ENCODE measurements around the gene UROS.

Gene UROS

DNA sequence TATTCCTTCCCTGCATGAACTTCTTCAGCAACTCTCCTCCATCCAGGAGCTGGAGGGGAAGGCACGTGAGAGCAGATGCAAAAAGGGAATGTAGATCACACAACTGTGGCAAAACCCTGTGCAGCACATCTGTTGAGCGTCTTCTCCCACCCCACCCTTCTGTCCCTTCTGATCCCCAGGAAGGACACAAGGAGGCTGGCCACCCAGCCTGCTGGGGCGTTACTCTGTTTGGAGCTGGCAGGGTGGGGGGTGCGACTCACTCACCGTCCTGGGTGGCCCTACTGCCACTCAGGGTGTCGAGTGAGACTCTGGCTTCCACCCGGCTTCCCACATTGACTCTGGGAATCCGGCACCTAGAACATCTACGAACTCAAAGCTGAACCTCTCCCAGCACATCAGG, 37.3 kb downstream of the UROS start:
- no peak for FAIRE-seq

DNA sequence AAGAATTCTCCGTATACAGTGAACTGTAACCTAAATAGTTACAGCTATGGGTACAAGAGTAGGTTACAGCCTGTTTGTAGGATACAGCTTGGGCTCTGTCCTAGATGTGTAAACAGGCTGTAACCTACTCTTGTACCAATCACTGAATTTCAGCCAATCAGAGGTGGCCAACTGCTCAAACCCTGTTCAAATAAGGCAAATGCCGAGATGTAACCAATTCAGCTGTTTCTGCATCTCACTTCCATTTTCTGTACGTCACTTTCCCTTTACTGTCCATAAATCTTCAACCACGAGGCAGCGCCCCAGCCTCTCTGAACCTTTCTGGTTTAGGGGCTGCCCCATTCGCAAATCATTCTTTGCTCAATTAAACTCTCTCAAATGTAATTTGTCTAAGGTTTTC, 39.1 kb downstream of the UROS start:
- FAIRE-seq, result no peak

DNA sequence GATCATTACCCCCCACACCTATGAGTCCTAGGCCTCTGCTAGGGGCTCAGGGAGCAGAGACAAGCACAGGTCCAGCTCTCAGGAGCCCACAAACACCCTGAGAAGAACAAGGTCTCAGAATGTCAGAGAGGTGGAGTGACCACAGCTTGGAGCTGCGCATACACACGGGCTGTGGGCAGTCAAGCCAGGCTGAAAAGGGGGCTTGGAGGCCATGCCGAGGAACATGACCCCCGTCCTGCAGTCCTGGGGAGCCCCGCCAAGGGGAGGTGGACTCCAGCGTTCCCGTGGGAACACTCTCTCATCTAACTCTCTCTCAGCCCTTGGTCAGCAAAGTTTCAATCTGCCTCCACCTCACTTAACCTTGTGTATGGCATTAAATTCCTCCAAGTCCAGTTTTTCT, 39.6 kb downstream of the UROS start:
- FAIRE-seq, result no peak

DNA sequence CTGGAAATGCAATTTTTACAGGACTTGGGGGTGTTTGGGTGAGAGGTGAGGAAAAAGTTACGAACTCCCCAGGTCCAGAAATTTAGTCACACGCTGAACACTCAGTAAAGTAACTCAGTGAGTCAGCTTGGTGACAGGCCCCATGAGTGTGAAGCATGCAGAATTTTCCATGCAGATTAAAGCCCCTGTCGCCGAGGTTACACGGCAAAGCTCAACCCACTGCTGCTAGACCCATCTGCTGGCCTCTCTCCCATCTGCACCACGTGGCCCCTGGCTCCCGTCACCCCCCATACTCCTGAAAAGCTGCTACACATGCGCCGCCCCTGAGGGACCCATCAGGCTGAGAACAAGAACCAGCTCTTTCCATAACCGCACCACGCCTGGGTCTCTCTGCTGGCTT, 40.4 kb downstream of the UROS start:
- FAIRE-seq, result no peak

DNA sequence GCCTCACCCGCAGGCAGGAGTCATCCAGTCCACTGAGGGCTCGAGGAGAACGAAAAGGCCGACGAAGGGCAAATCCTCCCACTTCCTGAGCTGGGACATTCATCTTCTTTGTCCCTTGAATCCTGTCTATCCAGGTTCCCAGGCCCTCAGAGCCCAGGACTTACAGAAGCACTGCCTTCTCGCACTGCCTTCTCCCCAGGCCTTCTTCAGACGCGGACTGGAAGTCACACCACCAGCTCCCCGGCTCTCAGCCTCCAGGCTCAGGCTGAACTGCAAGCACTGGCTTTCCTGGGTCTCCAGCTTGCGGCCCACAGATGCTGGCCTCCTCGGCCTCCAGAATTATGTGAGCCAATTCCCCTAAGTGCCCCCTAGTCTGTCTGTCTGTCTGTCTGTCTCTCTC, 41.0 kb downstream of the UROS start:
- FAIRE-seq, result no peak

DNA sequence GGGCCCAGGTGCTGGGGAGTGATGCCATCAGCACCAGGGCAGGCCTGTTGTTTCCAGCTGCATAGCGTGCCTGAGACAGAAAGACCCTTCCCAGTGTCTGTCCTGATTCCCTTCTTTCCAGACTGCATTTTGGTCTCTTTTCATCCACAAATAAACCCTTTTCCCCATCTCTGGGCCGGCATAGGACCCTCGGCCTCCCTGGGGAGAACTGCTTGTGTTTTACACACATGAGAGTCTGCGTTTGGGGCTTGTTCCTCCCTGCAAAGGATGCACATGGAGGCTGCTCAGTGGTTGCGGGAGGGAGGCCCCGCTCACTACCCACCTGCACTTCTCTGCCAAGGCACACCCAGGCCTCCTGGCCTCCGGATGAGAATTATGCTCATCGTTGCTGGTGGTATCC, 41.7 kb downstream of the UROS start:
- no peak for FAIRE-seq

DNA sequence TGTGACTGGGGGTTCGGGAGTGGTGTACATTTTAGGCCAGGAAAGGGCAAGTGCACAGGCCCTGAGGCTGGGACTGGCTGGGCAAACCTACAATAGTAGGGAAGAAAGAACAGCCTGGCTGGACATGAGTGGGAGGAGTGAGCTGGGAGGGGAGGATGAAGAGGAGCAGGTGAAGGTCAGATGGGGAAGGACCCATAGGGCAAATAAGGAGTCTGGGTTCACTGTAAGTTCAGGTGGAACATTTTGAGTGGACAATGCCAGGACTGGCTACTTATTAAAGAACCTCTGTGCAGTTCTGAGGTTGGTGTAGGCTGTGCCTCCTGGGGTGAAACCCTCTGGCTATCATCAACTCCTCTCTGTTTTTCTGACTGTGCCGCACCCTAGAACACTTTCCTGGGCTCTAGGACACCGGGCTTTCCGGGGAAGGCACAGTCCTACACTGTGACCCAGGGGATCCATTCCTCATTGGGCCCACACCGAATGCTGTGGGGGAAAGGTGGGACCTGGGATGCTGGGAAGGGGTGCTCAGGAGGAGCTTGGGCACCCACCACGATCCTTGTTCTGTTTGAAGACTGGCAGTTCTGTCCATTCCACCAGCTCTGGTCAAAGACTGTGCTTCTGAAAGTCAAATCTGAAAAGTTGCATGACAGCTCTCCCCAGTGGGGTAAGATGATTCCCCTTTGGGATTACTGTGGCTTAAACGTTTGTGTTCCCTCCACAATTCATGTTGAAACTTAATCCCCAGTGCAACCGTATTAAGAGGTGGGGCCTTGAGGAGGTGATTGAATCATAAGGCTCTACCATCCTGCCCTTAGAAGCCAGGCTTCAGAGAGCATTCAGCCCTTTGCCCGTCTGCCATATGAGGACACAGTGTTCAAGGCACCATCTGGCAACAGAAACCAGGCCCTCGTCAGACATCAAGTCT, 43.4 kb downstream of the UROS start:
- no peak for FAIRE-seq

DNA sequence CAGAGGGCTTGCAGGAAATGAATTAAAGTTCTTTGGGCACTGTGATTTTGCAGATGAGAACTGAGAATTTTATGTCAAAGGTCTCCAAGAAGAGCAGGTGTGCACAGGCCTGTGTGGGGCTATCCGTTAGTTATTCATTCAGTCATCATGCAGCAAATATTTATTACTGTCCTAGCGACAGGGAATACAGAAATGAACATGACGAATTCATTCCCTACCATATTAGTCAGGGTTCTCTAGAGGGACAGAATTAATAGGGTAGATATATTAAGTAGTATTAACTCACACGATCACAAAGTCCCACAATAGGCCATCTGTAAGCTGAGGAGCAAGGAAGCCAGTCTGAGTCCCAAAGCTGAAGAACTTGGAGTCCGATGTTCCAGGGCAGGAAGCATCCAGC, 44.5 kb downstream of the UROS start:
- no peak for FAIRE-seq

DNA sequence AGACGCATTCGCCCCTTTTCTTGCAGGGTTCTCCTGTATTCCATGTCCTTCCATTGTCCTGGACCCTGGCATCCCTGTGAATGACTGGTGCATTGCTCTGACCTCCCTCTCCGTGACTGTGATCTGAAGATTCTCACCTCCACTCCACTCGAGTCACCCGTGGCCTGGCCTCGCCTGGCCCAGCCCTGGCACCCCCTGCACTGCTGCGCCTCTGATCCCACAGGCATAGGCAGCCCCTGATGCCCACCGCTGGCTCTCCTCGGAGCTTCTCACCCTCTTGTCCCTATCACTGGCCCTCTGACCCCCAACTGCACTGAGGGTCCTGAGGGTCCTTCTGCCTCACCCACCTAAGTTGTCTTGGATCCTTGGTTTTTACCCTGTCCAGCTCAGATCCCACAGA, 45.3 kb downstream of the UROS start:
- no peak for FAIRE-seq

DNA sequence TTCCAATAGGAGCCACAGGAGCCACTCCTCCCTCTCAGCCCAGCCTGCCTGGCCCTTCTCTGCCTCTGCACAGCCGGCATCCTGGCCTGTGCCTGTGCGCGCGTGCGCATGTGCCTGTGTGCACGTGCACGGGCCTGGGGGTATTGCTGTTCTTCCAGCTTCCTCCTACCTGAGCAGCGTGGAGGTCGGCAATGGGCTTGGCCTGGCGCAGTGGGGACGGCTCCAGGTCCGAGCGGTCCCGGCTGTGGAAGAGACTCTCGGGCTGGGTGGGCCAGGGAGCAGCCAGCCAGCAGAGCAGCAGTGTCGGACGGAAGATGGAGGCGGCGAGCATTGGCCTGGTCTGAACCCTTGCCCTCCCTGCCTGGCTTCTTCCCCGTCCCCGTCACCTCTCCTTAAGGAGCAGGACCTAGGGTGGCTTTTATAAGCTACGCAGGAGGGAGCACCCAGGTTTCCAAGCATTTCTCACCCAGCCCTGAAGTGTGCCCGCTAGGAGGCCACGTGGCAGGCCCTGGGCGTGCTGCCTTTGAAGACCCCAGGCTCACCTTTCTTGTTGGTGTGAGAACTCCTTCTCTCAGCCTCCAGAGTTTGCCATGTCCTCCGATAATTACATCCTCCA, 47.5 kb downstream of the UROS start, which contains the start of gene MMP21:
MMP21 (minus strand) TSS at position 331 of the 616 bp plus-strand sequence; CDS start at position 331, 0 bp downstream.
- no peak for FAIRE-seq

DNA sequence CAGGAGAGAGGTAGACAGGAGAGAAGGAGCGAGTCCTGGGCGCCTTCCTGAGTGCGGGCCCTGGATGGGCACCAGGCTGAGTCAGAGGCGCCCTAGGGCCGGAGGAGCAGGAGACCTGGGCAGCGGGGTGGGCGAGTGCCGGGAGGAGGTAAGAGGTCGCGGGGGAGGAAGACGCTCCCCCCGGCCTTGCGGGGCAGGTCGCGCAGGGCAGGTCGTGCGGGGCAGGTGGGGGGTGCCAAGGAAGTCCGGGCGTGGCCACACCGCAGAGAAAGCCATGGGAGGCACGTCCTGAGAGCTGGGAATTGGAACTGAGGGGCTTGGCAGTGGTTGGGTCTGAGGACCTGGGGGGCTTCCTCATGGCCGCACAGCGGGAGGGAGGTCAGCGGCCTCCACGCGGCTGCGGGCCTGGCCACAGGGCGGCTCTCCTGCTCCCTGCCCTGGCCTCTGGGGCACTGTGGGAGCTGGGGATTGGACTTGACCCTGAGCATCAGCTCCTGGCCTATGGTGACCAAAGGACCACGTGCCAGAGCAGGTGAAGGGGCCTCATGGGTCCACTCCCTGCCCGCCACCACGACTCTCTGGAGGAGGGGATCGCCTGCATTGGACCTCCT, 48.4 kb downstream of the UROS start:
- FAIRE-seq, result no peak

DNA sequence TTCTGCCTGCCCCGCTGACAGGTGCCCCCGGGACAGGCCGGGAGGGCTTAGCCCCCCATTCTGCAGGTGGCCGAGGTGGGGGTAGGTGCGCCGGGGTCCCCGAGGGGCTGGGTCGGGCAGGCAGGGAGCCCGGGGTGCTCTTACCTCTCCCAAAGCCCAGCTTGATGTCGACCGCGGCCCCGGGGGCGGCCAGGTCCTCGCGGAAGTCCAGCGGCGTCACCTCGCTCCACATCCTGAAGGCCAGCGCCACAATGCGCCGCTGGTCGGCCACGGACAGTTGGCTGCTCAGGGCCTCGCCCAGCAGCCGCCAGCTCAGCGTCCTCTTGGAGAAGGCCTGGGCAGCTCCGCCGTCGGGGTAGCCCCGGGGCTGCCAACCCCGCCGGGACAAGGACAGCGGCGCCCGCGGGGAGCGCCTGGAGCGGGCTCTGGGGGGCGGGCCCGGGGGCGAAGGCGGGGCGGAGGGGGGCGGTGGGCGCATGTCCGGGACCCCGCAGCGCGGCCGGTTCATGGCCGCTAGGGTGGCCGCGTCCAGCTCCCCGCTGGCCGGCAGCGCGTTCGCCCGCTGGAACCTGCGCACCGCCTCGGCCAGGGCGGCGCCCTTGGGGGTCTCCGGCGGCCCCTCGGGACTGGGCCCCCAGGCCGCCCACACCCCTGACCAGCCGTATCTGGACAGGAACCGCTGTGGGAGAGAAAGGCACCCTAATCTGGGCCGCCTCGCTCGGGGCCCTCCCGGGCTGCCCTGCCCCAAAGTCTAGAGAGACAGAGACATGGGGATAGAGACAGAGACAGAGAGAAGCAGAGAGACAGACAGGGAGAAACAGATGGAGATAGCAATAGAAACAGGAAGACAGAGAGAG, 49.1 kb downstream of the UROS start:
- FAIRE-seq, result no peak

DNA sequence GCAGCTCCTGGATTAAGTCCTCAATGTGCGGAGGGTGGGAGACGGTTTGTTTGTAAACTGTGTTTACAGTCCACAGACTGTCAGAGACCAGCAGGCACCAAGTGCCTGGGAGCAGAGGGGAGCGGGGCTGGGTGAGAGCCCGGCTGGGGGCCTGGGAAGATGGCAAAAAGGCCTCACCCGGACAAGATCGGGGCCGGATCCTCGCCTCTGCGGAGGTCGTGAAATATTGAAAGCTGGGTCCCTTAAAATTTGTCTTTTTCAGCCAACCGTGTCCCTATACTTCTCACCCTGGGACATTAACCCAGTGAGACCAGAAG, 50.2 kb downstream of the UROS start:
- no peak for FAIRE-seq

DNA sequence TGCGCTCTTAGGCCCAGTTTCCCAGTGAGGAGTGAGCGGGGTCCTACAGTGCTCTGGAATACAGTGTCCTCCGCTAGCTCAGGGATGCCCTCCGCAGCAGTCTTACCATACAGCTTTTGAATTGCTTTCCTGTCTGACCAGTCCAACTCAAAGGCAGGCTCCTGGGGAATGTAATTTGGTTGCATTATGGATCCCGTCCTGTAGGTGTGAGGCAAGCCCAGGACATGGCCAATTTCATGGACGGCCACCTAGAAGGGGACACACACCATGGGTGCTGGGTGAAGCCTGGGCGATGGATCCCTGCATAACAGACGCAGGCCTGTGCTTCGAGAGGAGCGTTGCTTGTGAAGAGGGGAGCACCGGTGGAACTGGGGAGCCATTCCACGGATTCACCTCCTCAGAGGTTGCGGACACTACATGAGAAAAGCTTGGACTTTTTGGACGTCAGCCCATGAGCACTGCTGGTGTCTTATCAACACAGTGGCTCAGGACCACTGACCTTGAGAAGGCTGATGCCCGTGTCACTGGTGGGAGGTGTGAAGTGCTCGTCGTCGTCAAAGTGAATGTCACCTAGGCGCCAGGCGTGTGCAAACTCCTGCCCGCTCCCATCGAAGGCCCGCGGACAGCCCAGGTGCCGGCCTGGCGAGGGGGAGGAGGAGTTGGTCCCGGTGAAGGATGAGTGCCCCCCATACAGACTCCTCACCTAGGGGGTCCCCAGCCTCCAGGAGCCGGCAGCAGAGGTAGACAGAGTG, 50.8 kb downstream of the UROS start:
- FAIRE-seq, result no peak

DNA sequence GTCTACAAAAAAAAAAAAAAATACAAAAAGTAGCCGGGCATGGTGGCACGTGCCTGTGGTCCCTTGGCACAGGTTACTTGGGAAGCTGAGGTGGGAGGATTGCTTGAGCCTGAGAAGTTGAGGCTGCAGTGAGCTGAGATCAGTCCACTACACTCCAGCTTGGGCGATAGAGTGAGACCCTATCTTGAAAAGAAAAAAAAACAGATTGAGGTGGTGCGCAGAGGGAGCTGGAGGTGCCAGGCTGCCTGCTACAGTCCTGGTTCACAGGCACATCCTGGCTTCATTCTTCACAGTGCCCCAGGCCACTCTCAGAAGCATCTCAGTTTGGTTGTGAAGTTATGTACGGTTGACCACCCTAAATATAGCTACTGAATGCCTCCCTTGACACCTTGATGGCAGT, 52.2 kb downstream of the UROS start:
- FAIRE-seq, result no peak

DNA sequence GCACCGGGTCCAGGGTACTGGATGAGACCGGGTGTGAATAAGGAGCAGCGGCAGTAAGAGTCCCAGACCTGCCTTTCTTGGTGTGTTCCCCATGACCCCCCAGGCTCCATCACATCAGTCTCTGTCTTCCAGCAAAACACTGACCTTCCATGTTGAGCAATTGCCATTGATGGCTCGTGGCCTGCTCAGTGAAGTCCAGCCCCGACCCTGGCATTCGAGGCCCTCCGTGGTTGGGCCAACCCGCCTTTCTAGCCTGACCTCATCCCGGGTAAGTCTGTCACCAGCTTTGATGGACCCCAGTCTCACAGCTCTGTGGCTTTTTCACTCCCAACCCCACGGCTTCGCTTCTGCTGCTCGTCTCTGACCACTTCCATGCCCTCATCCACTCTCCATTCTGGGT, 53.9 kb downstream of the UROS start:
- no peak for FAIRE-seq

DNA sequence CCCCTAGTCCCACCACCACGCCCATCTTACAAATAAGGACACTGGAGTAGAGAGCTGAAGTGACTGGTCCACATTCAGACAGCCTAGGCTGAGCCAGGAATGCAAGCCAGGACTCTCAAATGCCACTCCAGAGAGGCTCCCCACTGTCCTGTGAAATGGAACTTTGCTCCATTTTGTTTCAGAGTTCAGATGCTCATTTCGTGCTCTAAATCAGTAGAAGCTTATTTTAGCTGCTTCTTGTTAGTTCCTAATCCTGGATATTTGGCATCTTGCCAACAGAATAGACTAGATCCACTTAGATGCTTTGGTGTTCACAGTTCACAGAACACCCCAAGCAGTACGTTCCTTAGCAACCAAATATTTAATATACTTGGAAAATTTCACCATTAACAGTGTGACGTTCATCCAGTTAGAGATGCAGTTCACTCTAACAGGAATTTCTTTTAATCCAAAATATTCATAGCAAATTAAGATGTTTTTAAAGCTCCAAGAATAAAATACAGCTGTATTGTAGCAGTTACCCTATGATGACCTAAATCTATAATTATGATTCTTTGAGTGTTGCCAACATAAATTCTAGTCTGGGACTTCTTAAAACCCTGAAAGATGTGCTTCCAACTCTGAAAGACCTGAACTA, 54.7 kb downstream of the UROS start:
- FAIRE-seq, result no peak

DNA sequence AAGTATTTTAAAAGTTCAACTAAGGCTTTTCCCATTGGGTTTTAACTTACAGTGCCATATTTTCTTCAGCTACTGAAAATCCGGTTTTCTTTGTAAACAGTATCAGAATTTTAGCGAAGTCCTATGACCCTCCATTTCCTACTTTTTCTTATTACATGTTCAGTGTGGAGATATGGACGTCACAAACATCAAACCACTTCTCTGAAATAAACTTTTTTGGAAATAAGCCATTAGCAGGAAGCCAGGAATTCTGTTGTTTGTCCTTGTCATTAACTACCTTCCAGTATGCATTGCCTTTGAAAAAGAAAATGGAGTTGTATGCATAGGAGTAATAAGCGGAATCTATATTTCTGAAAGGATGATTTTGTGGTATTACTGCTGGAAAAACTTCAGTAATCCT, 56.5 kb downstream of the UROS start:
- FAIRE-seq, result no peak

DNA sequence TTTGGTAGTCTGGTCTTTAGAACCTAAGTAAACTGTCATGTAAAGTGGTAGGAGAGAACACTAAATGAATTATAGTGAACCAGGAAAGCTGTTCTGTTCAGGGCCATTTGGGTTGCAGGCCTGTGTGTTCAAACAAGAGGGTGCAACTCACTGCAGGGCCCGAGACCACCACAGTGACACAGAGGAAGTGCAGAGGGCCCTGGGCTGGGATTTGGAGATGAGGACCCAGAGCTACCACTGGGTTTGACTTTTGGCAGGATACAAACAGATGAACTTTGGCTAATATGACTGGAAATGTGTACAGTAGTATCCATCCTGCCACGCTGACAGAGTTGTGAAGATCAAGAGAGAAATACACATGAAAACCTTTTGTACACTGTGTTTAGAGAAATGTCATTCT, 57.2 kb downstream of the UROS start:
- no peak for FAIRE-seq

DNA sequence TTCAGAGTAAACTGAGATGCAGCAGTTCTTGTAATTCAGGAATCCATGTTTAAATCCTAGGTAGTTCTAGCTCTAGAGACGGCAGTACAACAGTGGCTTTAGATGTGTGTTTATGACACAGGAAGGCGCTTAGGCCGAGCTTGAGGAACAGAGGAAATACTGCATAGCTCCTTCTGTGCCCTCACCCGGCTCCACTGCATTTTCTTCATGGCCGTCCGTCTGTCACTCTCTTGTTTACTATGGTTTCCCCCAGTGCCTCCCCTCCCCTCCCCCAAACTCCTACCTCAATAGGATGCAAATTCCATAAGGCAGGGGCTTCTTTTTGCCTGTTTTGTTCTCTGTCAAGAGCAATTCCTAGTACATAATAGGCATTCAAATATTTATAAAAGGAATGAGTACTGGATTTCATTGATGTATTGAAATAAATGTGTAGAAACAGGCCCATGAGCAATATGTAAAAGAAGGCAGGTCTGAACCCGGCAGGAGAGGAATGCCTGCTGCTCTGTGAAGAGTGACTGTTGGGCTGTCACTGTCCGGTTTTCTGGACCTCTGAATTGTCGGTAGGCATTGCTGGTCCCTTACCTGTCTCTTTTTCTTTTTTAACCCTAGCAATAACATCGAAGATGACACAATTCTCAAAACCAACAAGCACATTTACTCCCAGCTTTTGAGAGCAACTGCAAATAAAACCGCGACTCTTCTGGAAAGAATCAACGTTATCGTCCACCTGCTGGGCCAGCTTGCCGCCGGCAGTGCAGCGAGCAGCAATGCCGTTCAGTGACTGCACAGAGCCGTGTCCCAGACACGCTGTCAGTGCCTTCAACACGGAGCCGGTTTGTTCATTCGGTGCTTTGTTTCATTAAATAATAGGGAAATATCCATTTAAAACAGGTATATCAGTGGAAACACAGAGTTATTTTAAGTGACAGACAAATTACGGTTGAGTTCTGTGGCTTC, 60.1 kb downstream of the UROS start:
- no peak for FAIRE-seq

DNA sequence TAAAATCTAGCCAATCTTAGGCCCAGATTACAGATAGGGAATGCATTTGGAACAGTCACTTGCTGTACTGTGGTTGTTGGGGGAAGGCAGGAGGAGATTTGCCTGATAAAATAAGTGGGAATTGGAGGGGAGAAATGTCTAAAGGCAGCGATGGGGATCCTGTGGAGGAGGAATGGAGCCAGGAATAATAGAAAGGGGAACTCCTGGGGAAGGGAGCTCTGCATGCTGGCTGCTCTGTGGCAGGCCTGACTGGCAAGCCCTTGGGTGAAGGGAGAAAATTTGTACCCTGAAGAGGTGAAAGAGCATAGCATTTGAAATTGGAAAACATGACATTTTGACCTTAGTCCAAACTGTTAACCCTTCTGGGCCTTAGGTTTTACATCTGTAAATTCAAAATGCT, 61.1 kb downstream of the UROS start:
- FAIRE-seq, result no peak

Data from islet of Langerhans (tissue), 1 donor.